Stomach (tissue), 9 donors: Measurements from ENCODE around the gene ZNF277. TPM values are rescaled to one million over a fixed set of nuclear protein-coding genes. Genes with fewer than 3 reads are reported as not detected.

Source experiments
- DNase-seq, 2 donors: peaks; one replicate each; pipeline versions ENCODE4 v3.0.0 to v3.0.0-alpha.2; 2013 to 2019
- H3K27ac ChIP-seq, 5 donors: fragments of 200-600 bp in 4 of 5; sonication (generic) in 4 of 5; one replicate each; pipeline ENCODE4 v1.5.1; 2013 to 2019; ENCODE audit warnings: mild to moderate bottlenecking in 1 of 5, moderate library complexity in 1 of 5
- H3K27me3 ChIP-seq, 3 donors: fragments of 200-600 bp; sonication (generic); one replicate each; pipeline ENCODE4 v1.5.1; 2017 to 2019; ENCODE audit warnings: mixed run types in 1 of 3
- H3K36me3 ChIP-seq, 4 donors: fragments of 200-600 bp; sonication (generic); 1 replicate in 3 of 4; 2 replicates in 1 of 4; pipeline ENCODE4 v1.5.1; 2016 to 2019
- H3K4me1 ChIP-seq, 4 donors: fragments of 200-600 bp; sonication (generic); one replicate each; pipeline ENCODE4 v1.5.1; 2016 to 2019
- H3K4me3 ChIP-seq, 4 donors: fragments of 200-600 bp; sonication (generic) in 3 of 4; one replicate each; pipeline ENCODE4 v1.5.1; 2016 to 2019; ENCODE audit warnings: mild to moderate bottlenecking in 1 of 4
- H3K9me3 ChIP-seq, 4 donors: fragments of 200-600 bp; sonication (generic); one replicate each; pipeline ENCODE4 v1.5.1; 2016 to 2019
- CTCF ChIP-seq, 7 experiments: fragments of 450-650 bp in 4 of 7; fragments of 200-600 bp in 3 of 7; sonication (generic) in 3 of 7; IDR thresholded peaks; one replicate each; pipeline ENCODE4 v1.5.1; 2016 to 2019; ENCODE audit warnings: antibody characterized with exemption in 7 of 7, control low read depth in 2 of 7, mild to moderate bottlenecking in 1 of 7
- EP300 ChIP-seq: sonication (generic); formaldehyde crosslinking; IDR thresholded peaks from one replicate; pipeline ENCODE4 v1.6.1; 2017; ENCODE audit warnings: antibody characterized with exemption
- POLR2A ChIP-seq, 4 donors: fragments of 450-650 bp; IDR thresholded peaks; one replicate each; pipeline ENCODE4 v1.6.1; 2016; ENCODE audit warnings: antibody characterized with exemption in 4 of 4, control low read depth in 2 of 4, mild to moderate bottlenecking in 1 of 4, moderate library complexity in 1 of 4
- POLR2AphosphoS5 ChIP-seq, 3 donors: sonication (generic); formaldehyde crosslinking; IDR thresholded peaks; one replicate each; pipeline ENCODE4 v1.6.1; 2016; ENCODE audit warnings: antibody characterized with exemption in 3 of 3
- WGBS, 5 donors: extraction: QIAGEN DNeasy Blood & Tissue Kit in 3 of 5; methylation state at CpG; one replicate each; pipeline versions ENCODE4 v1.1.5 to v1.1.7; 2013 to 2018; 5-methylcytosine and 5-hydroxymethylcytosine counted together
- intact Hi-C: fragments of 100-400 bp; cut with DNase I; formaldehyde crosslinking; loops from one replicate; pipeline ENCODE4 v1.15.1; 2023; ENCODE audit warnings: low total_unique reads
- polyA plus RNA-seq, 3 donors: library from polyadenylated mRNA; stranded (reverse); fragments of 200-250 nt; gene quantifications; one replicate each; pipeline ENCODE4 v1.2.3, GENCODE V29; 2013
- total RNA-seq, 5 donors: library from RNA; depleted of rRNA; stranded (reverse); fragments of >200 nt; gene quantifications; one replicate each; pipeline versions ENCODE4 v1.1.0 to v1.2.3, GENCODE V29; 2014 to 2016
- donor health status: healthy with polysubstance abuse.
- donor health status: Bipolar disorder and iron deficiency.
- donor health status: healthy.

ZNF277 gene
- total and polyA plus RNA-seq, 8 donors: 9.9 to 75.0 (median 27.2) TPM

GRCh38 chr7:112186300-112186699 lies 20.2 kb upstream of the ZNF277 start:
- Histone ChIP-seq H3K27me3 (no peaks in the 10 kb centered on the region), H3K9me3 (no peaks in the 10 kb centered on the region), H3K4me1 (peaks cover 0 to 5% (median 2%) of the 10 kb centered on the region in 4 donors), H3K36me3 (no peaks in the 10 kb centered on the region), H3K4me3 (no peak overlapping the region), H3K27ac (no peak overlapping the region)
- WGBS, 5 donors: 82 to 92% (median 88%) methylated on average over 1 of the region's 1 CpG
- DNase-seq: no peak
- intact Hi-C loops: no loop called here
- no peak for TF ChIP-seq POLR2A (IDR thresholded peaks at IDR 0.05)
- TF ChIP-seq EP300: no peak
- no peak for TF ChIP-seq POLR2AphosphoS5 (IDR thresholded peaks at IDR 0.05)
- no peak for TF ChIP-seq CTCF (IDR thresholded peaks at IDR 0.05)

- WGBS, 5 donors: 88 to 97% (median 92%) methylated on average over 3 of the region's 3 CpGs
- Histone ChIP-seq H3K36me3 (no peaks in the 10 kb centered on the region), H3K27me3 (no peaks in the 10 kb centered on the region), H3K27ac (no peak overlapping the region), H3K4me3 (no peak overlapping the region), H3K4me1 (no peaks in the 10 kb centered on the region), H3K9me3 (no peaks in the 10 kb centered on the region)
- intact Hi-C loops: no loop called here
- no peak for TF ChIP-seq CTCF (IDR thresholded peaks at IDR 0.05)
- no peak for TF ChIP-seq POLR2A (IDR thresholded peaks at IDR 0.05)
- no peak for TF ChIP-seq EP300
- no peak for TF ChIP-seq POLR2AphosphoS5 (IDR thresholded peaks at IDR 0.05)
- DNase-seq: no peak
Measured at GRCh38 chr7:112188257-112188656, 18.2 kb upstream of the ZNF277 start.

GRCh38 chr7:112189691-112190090 lies 16.8 kb upstream of the ZNF277 start:
- Histone ChIP-seq H3K27ac (no peak overlapping the region), H3K27me3 (no peaks in the 10 kb centered on the region), H3K9me3 (peaks cover 0 to 4% (median 0%) of the 10 kb centered on the region in 4 donors), H3K4me1 (no peaks in the 10 kb centered on the region), H3K36me3 (no peaks in the 10 kb centered on the region), H3K4me3 (no peak overlapping the region)
- no peak for DNase-seq
- 93 to 97% (median 95%) methylated on average over 5 of the region's 5 CpGs for WGBS, 5 donors
- intact Hi-C loops: no loop called here
- TF ChIP-seq EP300: no peak
- no peak for TF ChIP-seq CTCF (IDR thresholded peaks at IDR 0.05)
- no peak for TF ChIP-seq POLR2AphosphoS5 (IDR thresholded peaks at IDR 0.05)
- TF ChIP-seq POLR2A (IDR thresholded peaks at IDR 0.05): no peak

- H3K4me3 ChIP-seq: no peak overlapping the region
- 83 to 91% (median 85%) methylated on average over 2 of the region's 2 CpGs for WGBS, 5 donors
- peaks cover 0 to 4% (median 0%) of the 10 kb centered on the region in 4 donors for H3K9me3 ChIP-seq
- DNase-seq: no peak
- no peaks in the 10 kb centered on the region for H3K36me3 ChIP-seq
- intact Hi-C loops: no loop called here
- no peak for TF ChIP-seq POLR2A (IDR thresholded peaks at IDR 0.05)
- no peak for TF ChIP-seq EP300
- TF ChIP-seq POLR2AphosphoS5 (IDR thresholded peaks at IDR 0.05): no peak
- TF ChIP-seq CTCF (IDR thresholded peaks at IDR 0.05): no peak
- no peaks in the 10 kb centered on the region for H3K4me1 ChIP-seq
- H3K27me3 ChIP-seq: no peaks in the 10 kb centered on the region
- H3K27ac ChIP-seq: no peak overlapping the region
Measured at GRCh38 chr7:112190120-112190519, 16.4 kb upstream of the ZNF277 start.
